Metanephros (tissue), 2 donors: Measurements from ENCODE around the gene KRTAP12-1. TPM values are rescaled to one million over a fixed set of nuclear protein-coding genes. Genes with fewer than 3 reads are reported as not detected.

Source experiments
- small RNA-seq: library from RNA; depleted of rRNA; stranded (forward); fragments of <200 nt; gene quantifications from one replicate; pipeline ENCODE3, GENCODE V24; 2014; ENCODE audit warnings: low replicate concordance
- total RNA-seq: library from RNA; depleted of rRNA; stranded (reverse); fragments of >200 nt; gene quantifications from one replicate; pipeline ENCODE4 v1.2.3, GENCODE V29; 2014

Gene KRTAP12-1
- not detected for total RNA-seq

GRCh38 chr21:44681861-44682579 is at the start of gene KRTAP12-1:
KRTAP12-1 (minus strand) TSS chr21:44682163; CDS start chr21:44682123, 40 bp downstream.

DNA sequence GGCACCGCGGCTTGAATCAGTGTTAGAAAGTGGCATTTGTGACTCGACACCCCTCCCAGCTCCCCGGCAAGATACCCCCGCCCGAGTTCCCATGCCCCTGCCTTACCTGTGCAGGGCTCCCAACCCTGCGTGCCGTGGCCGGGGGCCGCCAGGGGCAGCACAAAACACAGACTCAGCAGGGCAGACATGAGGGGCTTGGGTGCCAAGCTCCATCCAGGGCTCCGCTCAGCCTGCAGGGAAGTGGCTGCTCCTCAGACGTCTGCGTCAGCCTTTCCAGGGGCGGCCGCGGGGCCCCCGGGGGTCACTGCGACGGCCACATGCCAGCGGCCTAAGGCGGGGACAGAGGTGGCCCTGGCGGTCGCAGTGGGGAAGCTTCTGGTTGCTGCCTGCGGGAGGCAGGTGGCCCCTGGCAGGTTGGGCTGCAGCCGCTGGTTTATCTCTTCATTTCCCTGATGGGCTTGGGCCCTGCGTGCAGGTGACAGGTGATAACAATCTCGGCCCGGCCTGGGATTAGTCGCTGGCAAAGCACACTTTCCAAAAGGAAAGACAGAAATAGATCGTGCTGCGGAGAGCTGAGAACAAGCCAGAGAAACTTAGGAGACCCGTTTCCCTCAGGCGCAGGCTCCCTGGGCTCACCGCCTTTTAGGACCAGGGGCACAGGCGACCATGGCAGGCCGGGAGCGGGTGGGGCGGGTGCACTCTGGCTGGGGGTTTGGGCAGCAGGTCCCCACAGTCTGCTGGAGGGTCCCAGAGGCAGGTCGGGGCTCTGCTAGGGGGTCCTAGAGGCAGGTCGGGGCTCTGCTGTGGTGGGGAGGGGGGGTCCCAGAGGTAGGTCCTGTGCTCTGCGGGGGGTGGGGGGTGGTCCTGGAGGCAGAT is 29.6 kb upstream of the KRTAP12-1 start, which contains the start of gene TSPEAR:
Gene TSPEAR (minus strand): TSS at position 246 of the 876 bp plus-strand sequence. CDS start 58 bp downstream, at position 188.

GRCh38 chr21:44697172-44697810 is 15.3 kb upstream of the KRTAP12-1 start, which contains the start of gene KRTAP10-12:
KRTAP10-12 (plus strand) TSS chr21:44697172; CDS start chr21:44697202, 30 bp downstream.

GRCh38 chr21:44666401-44667320 is 15.3 kb downstream of the KRTAP12-1 start, which contains the start of gene KRTAP12-2:
KRTAP12-2 (minus strand) TSS chr21:44666927; CDS start chr21:44666886, 41 bp downstream.

DNA sequence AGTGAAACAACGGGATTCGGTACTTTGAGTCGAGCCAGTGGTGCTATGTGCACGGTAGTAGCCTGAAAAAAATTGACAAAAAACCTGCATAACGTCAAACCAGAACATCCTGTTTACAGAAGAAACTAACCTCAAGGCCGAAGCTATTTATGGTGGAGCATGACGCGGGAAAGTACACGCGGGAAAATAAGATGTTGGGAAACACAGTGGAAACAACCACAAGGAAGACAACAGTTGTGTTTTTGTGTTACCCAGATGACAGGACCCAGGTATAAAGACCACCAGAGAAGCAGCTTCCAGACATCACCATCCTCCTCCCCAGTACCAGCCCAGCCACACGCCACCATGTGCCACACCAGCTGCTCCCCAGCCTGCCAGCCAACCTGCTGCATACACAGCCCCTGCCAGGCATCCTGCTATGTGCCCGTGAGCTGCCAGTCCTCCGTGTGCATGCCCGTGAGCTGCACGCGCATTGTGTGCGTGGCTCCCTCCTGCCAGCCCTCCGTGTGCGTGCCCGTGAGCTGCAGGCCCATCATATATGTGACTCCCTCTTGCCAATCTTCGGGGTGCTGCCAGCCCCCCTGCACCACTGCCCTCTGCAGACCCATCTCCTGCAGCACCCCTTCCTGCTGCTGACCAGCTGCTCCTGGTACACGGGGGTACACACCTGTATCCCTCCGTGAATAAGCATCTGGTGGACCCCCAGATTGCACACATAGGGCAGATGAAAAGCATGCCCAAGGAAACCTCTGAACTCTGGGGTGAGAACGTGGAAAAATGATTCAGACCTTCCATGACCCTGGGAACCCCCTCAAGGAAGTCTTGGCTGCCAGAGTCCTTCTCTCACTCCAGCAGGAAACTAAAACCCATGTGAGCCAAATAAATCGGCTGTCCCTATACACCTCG is 24.1 kb downstream of the KRTAP12-1 start, which contains the start of gene KRTAP12-3:
Gene KRTAP12-3 (plus strand): TSS at position 298 of the 906 bp plus-strand sequence. CDS start 48 bp downstream, at position 346.

GRCh38 chr21:44654576-44655175 is 27.3 kb downstream of the KRTAP12-1 start, which contains the start of gene KRTAP12-4:
KRTAP12-4 (minus strand) TSS chr21:44654659; CDS start chr21:44654614, 45 bp downstream.

DNA sequence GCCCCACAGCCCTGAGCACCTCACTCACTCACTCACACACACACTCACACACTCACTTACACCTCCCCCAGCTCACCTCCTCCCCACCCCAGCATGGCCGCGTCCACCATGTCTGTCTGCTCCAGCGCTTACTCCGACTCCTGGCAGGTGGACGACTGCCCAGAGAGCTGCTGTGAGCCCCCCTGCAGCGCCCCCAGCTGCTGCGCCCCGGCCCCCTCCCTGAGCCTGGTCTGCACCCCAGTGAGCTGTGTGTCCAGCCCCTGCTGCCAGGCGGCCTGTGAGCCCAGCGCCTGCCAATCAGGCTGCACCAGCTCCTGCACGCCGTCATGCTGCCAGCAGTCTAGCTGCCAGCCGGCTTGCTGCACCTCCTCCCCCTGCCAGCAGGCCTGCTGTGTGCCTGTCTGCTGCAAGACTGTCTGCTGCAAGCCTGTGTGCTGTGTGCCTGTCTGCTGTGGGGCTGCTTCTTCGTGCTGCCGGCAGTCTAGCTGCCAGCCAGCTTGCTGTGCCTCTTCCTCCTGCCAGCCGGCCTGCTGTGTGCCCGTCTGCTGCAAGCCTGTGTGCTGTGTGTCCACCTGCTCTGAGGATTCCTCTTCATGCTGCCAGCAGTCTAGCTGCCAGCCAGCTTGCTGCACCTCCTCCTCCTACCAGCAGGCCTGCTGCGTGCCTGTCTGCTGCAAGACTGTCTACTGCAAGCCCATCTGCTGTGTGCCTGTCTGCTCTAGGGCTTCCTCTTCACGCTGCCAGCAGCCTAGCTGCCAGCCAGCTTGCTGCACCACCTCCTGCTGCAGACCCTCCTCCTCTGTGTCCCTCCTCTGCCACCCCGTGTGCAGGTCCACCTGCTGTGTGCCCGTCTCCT is 35.4 kb downstream of the KRTAP12-1 start, which contains the start of gene KRTAP10-11:
Gene KRTAP10-11 (plus strand): TSS at position 49 of the 856 bp plus-strand sequence. CDS start 45 bp downstream, at position 94.

DNA sequence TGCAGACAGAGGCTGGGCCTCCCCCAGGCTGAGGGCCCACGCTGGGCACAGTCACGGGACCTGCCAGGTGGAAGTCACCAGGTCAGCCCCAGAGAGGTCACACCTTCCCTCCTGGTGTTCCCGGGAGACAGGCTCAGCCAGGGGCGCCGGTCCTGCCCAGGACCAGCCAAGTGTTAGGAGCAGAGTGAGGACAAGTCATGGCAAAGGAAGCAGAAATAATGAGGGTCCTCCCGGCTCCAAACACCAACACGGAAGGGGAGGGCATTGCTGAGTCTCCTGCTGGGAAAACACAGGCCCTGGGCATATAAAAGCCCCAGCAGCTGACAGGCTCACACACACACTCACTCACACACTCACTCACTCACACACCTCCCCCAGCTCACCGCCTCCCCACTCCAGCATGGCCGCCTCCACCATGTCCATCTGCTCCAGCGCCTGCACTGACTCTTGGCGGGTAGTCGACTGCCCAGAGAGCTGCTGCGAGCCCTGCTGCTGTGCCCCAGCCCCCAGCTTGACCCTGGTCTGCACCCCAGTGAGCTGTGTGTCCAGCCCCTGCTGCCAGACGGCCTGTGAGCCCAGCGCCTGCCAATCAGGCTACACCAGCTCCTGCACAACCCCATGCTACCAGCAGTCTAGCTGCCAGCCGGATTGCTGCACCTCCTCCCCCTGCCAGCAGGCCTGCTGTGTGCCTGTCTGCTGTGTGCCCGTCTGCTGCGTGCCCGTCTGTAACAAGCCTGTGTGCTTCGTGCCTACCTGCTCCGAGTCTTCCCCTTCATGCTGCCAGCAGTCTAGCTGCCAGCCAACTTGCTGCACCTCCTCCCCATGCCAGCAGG is 44.7 kb downstream of the KRTAP12-1 start, which contains the start of gene KRTAP10-10:
Gene KRTAP10-10 (plus strand): TSS at position 339 of the 833 bp plus-strand sequence. CDS start 62 bp downstream, at position 401.

Small RNA genes within 50 kb of the gene (small RNA-seq; reads per million reads assigned to genes)
- gene KRTAP12-6P, result not detected

Other genes starting within 250 kb of the KRTAP12-1 start
- gene LRRC3, start 226.7 kb downstream of the KRTAP12-1 start, total RNA-seq, result 4.0 TPM
- gene KRTAP10-1, start 142.0 kb downstream of the KRTAP12-1 start, total RNA-seq, result not detected
- not detected for gene KRTAP10-2, start 130.7 kb downstream of the KRTAP12-1 start, total RNA-seq
- not detected for gene KRTAP10-3, start 123.4 kb downstream of the KRTAP12-1 start, total RNA-seq
- gene KRTAP10-4, start 108.4 kb downstream of the KRTAP12-1 start, total RNA-seq, result not detected
- not detected for gene KRTAP10-5, start 101.6 kb downstream of the KRTAP12-1 start, total RNA-seq
- not detected for gene KRTAP10-6, start 89.7 kb downstream of the KRTAP12-1 start, total RNA-seq
- not detected for gene KRTAP10-7, start 81.6 kb downstream of the KRTAP12-1 start, total RNA-seq
- gene KRTAP10-8, start 70.1 kb downstream of the KRTAP12-1 start, total RNA-seq, result not detected
- not detected for gene KRTAP10-9, start 55.1 kb downstream of the KRTAP12-1 start, total RNA-seq
- gene KRTAP10-10, start 44.8 kb downstream of the KRTAP12-1 start, total RNA-seq, result not detected
- gene KRTAP10-11, start 35.7 kb downstream of the KRTAP12-1 start, total RNA-seq, result not detected
- gene KRTAP12-4, start 27.5 kb downstream of the KRTAP12-1 start, total RNA-seq, result not detected
- gene KRTAP12-3, start 24.2 kb downstream of the KRTAP12-1 start, total RNA-seq, result not detected
- gene KRTAP12-2, start 15.2 kb downstream of the KRTAP12-1 start, total RNA-seq, result not detected
- gene KRTAP10-12, start 15.0 kb upstream of the KRTAP12-1 start, total RNA-seq, result not detected
- 0.53 TPM for gene TSPEAR, start 29.4 kb upstream of the KRTAP12-1 start, total RNA-seq
- gene UBE2G2, start 119.7 kb upstream of the KRTAP12-1 start, total RNA-seq, result 90.8 TPM
- 54.2 TPM for gene SUMO3, start 135.9 kb upstream of the KRTAP12-1 start, total RNA-seq
- gene PTTG1IP, start 191.5 kb upstream of the KRTAP12-1 start, total RNA-seq, result 235 TPM
- gene ITGB2, start 238.7 kb upstream of the KRTAP12-1 start, total RNA-seq, result 39.2 TPM